ENCODE measurements around the gene YEATS4. TPM values are rescaled to one million over a fixed set of nuclear protein-coding genes. Genes with fewer than 3 reads are reported as not detected.
A peak's percentile ranks its signal among the peaks of the same experiment; 100 is the strongest.

YEATS4 gene
- total and polyA plus RNA-seq, 2 donors (not counting 1 experiment from before 2014, with no cell fraction given) = 17.7 to 18.0 TPM

GRCh38 chr12:69412655-69413054 is 53.1 kb downstream of the YEATS4 start:
- 96% methylated on average over 2 of the region's 3 CpGs for WGBS (ENCODE audit: insufficient coverage)
- no peak overlapping the region for H3K27ac Mint-ChIP-seq
- Histone ChIP-seq H3K4me1 (ENCODE audit: control insufficient read depth in 2 of 2, insufficient read depth in 2 of 2, low read length in 2 of 2) (no peaks in the 10 kb centered on the region), H2AFZ (ENCODE audit: insufficient read depth, low read depth, low read length, poor library complexity, severe bottlenecking) (no peak overlapping the region), H3K79me2 (ENCODE audit: control insufficient read depth, insufficient read depth, low read length) (no peaks in the 10 kb centered on the region), H3K27ac (ENCODE audit: low read length in 2 of 2) (no peak overlapping the region), H3K36me3 (replicated peaks in 1 of 2; ENCODE audit: control extremely low read depth in 1 of 2, control insufficient read depth in 1 of 2, extremely low read depth in 1 of 2, insufficient read depth in 2 of 2, low read length in 1 of 2) (peaks cover 0 to 3% of the 10 kb centered on the region in 2 experiments), H3K9me3 (ENCODE audit: control extremely low read depth in 1 of 3, control insufficient read depth in 2 of 3, insufficient read depth in 1 of 3, low read length in 2 of 3) (no peaks in the 10 kb centered on the region), H4K20me1 (ENCODE audit: control insufficient read depth, insufficient read depth, low read length, poor library complexity, severe bottlenecking) (no peaks in the 10 kb centered on the region), H3K27me3 (replicated peaks in 1 of 4; ENCODE audit: control extremely low read depth in 1 of 4, control insufficient read depth in 3 of 4, insufficient read depth in 4 of 4, low read length in 3 of 4) (no peaks in the 10 kb centered on the region), H3K4me2 (replicated peaks; ENCODE audit: low read depth, low read length, poor library complexity, severe bottlenecking) (no peak overlapping the region), H3K9ac (ENCODE audit: low read length) (no peak overlapping the region), H3K4me3 (ENCODE audit: control extremely low read depth in 1 of 5, extremely low read depth in 1 of 5, insufficient read depth in 1 of 5, low read depth in 2 of 5, low read length in 4 of 5) (no peak overlapping the region)
- no peaks in the 10 kb centered on the region for H3K9me3 Mint-ChIP-seq (ENCODE audit: insufficient read depth)
- ChIA-PET CTCF (no interaction called here), POLR2A (no interaction called here)
- no peak for TF ChIP-seq EZH2 (IDR thresholded peaks at IDR 0.05; ENCODE audit: borderline replicate concordance, insufficient read depth, low read depth, low read length, poor library complexity, severe bottlenecking)
- TF ChIP-seq CTCF (IDR thresholded peaks at IDR 0.05) = no peak
- no peak overlapping the region for H3K4me3 Mint-ChIP-seq
- no peaks in the 10 kb centered on the region for H3K27me3 Mint-ChIP-seq
- intact Hi-C loops (cut with micrococcal nuclease) = no loop called here
- no peak for ATAC-seq (ENCODE audit: low read depth)
- no peak for DNase-seq
- H3K4me1 Mint-ChIP-seq = no peaks in the 10 kb centered on the region

GRCh38 chr12:69415471-69416275 is 56.1 kb downstream of the YEATS4 start:
- no peak overlapping the region for H3K4me3 ChIP-seq (ENCODE audit: control extremely low read depth in 1 of 5, extremely low read depth in 1 of 5, insufficient read depth in 1 of 5, low read depth in 2 of 5, low read length in 4 of 5)
- H3K27ac ChIP-seq (ENCODE audit: low read length in 2 of 2) = no peak overlapping the region
- DNase-seq (peak; percentile 45), ATAC-seq (ENCODE audit: low read depth) (peak; percentile 31)
- H3K27me3 ChIP-seq (replicated peaks in 1 of 4; ENCODE audit: control extremely low read depth in 1 of 4, control insufficient read depth in 3 of 4, insufficient read depth in 4 of 4, low read length in 3 of 4) = no peaks in the 10 kb centered on the region
- Mint-ChIP-seq H3K27me3 (no peaks in the 10 kb centered on the region), H3K9me3 (ENCODE audit: insufficient read depth) (no peaks in the 10 kb centered on the region), H3K27ac (no peak overlapping the region), H3K4me1 (no peaks in the 10 kb centered on the region), H3K4me3 (no peak overlapping the region)
- no peak overlapping the region for H2AFZ ChIP-seq (ENCODE audit: insufficient read depth, low read depth, low read length, poor library complexity, severe bottlenecking)
- no peaks in the 10 kb centered on the region for H3K79me2 ChIP-seq (ENCODE audit: control insufficient read depth, insufficient read depth, low read length)
- H4K20me1 ChIP-seq (ENCODE audit: control insufficient read depth, insufficient read depth, low read length, poor library complexity, severe bottlenecking) = no peaks in the 10 kb centered on the region
- H3K4me1 ChIP-seq (ENCODE audit: control insufficient read depth in 2 of 2, insufficient read depth in 2 of 2, low read length in 2 of 2) = no peaks in the 10 kb centered on the region
- no peak overlapping the region for H3K9ac ChIP-seq (ENCODE audit: low read length)
- ChIA-PET POLR2A (no interaction called here), CTCF (interaction anchor here (1.5 to 5.5 kb wide), 2 partner anchors 155 to 260 kb away, joined by 3 to 30 read pairs; no protein-coding TSS in a partner anchor)
- intact Hi-C loops (cut with micrococcal nuclease) = loop anchor here (1.0 kb wide), 1 partner anchor 155 kb away; no protein-coding TSS in a partner anchor
- no peaks in the 10 kb centered on the region for H3K36me3 ChIP-seq (replicated peaks in 1 of 2; ENCODE audit: control extremely low read depth in 1 of 2, control insufficient read depth in 1 of 2, extremely low read depth in 1 of 2, insufficient read depth in 2 of 2, low read length in 1 of 2)
- H3K9me3 ChIP-seq (ENCODE audit: control extremely low read depth in 1 of 3, control insufficient read depth in 2 of 3, insufficient read depth in 1 of 3, low read length in 2 of 3) = no peaks in the 10 kb centered on the region
- TF ChIP-seq CTCF (IDR thresholded peaks at IDR 0.05) (peak; percentile 43), EZH2 (IDR thresholded peaks at IDR 0.05; ENCODE audit: borderline replicate concordance, insufficient read depth, low read depth, low read length, poor library complexity, severe bottlenecking) (no peak)
- no peak overlapping the region for H3K4me2 ChIP-seq (replicated peaks; ENCODE audit: low read depth, low read length, poor library complexity, severe bottlenecking)
- 84% methylated on average over 4 of the region's 8 CpGs for WGBS (ENCODE audit: insufficient coverage)
